Stimulated activated CD4-positive, alpha-beta T cell treated with anti-CD3 and anti-CD28 coated beads, TNF-alpha, amount 100 ng/mL, for 1 hour (primary cell): ENCODE data around the gene LIMS2.
A peak's percentile ranks its signal among the peaks of the same experiment; 100 is the strongest.

Source experiments
- DNase-seq, 3 donors: peaks; one replicate each; pipeline ENCODE4 v3.0.0-alpha.2; 2020; ENCODE audit warnings: low read depth in 3 of 3, low spot score in 1 of 3

LIMS2 gene

DNA sequence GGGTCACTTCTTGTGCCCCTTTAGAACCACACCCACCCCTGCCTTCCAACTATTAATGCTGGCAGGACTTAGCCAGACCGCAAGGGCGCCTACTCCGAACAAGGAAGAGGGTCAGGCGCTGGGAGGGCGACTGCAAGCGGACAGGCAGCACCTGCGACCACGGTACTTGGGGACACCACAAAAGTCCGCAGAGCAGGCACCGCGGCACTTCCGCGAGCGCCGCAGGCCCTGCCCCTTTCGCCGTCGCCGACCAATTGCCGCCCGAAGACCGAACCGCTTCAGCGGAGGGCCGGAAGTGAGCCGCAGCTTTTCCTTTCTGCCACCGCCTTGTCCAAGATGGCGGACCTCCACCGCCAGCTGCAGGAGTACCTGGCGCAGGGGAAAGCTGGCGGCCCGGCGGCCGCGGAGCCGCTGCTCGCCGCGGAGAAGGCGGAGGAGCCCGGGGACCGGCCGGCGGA, 25.9 kb upstream of the LIMS2 start, which contains the start of gene SFT2D3:
Gene SFT2D3, plus strand, starts transcription at position 305 of the 458 bp plus-strand sequence. Its CDS starts 32 bp downstream, at position 337.
- peak; percentile 76 to 82 (median 79) for DNase-seq

DNA sequence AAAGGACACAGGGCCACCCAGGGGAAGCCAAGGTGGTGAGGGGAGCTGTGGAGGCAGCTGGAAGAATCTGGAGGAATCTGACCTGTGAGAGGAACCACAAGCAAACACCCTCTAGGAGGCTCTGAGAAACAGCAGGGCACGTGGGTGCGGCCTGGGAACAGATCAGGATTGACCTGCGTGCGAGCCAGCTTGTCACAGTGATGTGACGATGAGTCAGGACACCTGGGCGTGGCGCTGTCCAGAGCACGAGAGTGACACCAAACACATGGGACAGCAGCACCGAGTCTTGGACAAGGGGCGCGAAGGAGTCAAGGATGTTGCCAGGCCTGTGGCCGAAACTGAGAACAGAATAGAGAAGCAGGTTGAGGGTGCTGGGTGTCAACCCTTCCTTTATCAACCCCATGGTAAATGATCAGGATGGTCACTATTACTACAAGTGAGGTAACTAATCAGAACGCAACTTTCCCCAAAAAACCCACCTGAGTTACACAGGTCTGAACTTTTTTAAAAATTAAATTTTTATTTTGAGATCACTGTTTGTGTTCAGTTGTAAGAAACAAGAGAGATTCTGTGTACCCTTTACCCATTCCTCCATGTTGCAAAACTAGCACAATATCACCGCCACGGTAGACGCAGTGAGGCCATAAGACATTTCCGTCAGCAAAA, 25.3 kb upstream of the LIMS2 start:
- DNase-seq = no peak

DNA sequence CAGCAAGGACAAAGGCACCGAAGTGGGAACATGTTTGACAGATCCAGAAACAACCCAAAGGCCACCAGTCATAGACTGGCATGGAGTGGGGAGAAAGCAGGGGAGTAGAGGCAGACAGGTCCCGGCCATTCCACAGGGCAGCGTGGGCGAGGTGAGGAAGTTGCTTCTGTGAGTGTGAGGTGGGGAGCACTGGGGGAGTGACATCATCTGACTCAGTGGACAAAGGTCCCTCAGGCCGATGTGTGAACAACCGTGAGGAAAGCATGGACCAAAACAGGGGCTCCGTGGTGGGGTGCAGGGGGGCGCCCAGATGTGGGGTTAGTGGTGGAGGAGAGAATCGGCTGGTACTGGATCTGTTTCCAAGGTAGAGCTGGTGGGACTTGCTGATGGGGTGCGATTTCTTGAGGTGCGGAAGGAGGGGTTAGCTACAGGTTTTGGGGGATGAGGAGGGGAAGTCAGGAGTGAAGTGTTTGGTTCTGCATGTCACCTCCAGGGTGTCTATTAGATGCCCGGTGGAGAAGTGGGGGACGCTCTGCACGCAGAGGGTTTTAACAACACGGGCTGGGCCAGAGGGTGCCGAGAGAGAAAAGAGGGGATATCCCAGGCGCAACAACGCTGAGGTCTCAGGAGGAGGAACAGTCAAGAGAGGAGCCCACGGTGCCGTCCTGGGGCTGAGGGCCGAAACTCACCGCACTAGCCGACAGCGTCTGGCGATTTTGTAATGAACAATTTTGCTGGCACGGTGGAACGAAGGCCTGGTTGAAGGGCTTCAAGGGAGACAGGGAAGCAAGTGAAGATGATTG, 23.4 kb upstream of the LIMS2 start:
- DNase-seq = no peak

DNA sequence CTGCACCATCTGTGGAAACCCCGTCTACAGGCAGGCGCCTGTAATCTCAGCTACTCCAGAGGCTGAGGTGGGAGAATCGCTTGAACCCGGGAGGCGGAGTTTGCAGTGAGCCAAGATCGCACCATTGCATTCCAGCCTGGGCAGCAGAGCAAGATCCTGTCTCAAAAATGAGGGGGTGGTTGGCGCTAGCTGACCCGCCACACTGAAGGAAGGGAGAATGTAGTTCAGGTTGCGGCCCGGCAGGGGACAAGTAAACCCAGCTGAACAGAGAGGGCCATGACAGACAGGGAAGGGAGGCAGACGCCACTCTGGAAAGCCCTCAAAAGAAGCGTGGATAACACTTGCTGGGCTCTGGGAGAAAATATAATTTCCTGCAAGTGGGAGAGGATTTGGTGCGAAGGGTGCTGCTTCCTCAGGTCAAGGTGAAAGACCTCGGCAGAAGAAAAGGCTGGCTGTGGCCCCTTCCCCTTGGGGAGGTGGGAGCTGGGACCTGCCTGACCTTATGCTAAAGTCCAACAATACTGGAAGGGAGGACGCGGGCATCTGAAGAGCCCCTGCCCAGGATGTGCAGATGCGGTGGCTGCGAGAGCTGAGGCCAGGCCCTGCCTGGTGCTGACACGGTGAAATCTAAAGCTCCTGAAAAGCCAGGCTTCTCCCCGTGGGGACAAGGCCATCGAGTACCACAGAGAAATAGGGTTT, 22.3 kb upstream of the LIMS2 start:
- DNase-seq = no peak

DNA sequence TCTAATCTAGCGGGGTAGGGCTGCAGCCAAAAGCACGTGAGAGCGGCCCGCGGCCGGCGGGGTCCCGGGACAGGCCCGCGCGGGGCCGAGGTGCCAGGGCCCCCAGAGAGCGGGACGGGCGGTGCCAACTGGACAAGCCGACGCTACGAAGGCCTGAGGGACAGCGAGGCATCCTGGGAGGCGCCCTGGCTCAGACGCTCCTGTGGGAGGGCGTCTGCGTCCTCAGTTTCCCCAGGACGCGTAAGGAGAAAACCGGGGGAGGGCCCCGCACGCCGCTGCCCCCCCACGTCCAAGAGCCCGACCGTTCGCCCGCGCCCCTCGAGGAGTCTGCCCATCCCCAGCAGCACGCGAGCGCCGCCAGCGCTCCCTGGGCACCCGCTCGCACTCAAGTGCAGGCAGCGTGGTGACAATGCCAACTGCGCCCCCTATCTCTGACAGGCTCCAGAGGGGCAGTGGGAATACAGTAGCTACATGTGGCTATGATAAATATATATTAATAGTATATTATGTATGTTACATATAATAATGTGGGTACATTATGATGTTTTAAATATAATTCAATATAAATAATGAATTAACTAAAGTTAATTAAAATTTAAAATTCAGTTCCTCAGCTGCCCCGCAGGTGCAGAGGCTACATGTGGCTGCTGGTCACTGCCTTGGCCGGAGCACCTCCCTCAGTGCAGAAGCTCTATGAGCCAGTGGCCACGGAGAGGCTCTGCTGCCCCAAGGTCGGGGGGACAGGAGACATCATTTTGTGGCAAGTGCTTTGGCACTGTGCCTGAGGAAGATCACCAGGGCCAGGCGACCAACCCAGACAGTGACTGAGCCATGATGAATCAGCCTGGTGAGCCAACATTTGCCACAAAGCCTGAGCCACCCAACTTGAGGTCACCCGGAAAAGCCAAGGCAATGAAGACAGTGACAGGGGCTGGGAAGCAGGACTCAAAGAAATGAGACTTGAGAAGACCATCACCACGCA, 20.5 kb upstream of the LIMS2 start:
- peak in 1 of 3 donors; percentile 35 for DNase-seq

DNA sequence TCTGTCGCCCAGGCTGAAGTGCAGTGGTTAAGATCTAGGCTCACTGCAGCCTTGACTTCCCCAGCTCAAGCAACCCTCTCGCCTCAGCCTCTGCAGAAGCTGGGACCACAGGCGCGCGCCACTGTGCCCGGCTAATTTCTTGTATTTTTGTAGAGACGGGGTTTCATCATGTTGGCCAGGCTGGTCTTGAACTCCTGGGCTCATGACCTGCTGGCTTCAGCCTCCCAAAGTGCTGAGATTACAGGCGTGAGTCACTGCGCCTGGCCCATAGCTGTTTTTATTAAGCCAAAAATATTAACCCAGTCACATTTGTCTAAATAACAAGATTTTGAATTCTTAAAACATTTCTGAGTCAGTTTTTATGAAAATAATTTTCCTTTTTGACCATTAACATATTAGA, 19.7 kb upstream of the LIMS2 start:
- no peak for DNase-seq

DNA sequence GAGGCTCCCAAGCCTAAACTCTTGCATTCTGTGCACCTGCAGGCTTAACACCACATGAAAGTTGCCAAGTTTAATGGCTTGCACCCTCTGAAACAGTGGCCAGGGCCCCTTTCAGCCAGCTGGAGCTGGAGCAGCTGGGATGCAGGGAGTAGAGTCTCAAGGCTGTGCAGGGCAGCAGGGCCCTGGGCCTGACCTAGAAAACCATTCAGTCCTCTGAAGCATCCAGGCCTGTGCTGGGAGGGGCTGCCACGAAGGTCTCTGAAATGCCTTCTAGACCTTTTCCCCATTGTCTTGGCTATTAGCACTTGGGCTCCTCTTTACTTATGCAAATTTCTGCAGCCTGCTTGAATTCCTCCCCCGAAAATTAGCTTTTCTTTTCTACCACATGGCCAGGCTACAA, 15.4 kb upstream of the LIMS2 start:
- no peak for DNase-seq

DNA sequence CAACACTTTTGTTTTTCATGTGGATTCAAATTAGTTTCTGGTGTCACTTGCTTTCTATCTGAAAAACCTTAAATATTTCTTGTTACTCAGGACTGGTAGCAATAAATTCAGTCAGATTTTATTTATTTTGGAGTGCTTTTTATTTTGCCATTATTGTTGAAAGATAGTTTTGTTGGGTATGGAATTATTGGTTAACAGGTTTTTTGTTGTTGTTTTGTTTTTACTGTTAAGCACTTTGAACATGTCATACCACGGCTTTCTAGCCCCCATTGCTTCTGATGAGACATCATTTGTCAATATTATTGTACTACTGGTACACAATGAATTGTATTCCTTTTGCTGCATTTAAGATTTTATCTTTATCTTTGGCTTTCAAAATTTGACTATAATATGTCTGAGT, 13.1 kb upstream of the LIMS2 start:
- no peak for DNase-seq

DNA sequence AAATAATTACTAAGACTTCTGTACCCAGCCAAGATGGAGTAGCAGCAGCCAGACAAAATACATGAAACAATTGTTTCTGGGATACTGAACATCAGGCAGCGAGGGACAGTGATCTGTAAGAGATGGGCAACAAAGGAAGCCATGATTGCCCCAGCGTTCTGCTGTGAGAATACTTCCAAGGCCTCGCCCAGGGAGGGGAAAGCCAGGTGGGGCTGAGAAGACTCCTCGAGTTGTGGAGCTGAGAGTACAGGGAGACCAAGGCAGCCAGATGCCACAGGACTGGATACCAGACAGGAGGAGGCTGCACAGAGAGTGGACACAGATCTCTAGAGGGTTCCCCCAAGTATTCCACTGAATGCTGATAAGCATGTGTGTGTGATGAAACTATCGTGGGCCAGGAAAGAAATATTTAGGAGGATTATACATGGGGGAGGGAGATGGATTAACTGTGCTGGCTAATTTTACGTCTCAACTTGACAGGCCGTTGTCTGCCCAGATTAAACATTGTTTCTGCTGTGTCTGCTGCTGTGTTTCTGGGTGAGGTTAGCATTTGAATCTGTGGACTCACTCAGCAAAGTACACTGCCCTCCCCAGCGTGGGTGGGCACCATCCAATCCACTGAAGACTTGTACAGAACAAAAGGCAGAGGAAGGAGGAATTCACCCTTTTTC, 10.2 kb upstream of the LIMS2 start:
- no peak for DNase-seq

DNA sequence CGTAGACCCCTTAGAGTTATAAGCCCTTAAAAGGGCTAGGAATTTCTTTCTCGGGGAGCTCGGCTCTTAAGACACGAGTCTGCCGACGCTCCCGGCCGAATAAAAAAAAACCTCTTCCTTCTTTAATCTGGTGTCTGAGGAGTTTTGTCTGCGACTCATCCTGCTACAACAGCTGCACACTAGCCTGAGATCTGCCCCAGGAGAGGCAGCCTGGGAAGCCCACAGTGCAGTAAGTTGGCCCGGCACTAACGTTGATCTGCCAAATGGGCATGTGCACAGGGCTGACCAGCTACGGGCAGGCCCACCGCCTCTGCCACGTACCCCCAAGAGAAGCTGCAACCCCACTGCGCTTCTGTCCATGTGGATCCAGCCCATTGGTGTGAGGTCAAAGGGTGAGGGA, 8.4 kb upstream of the LIMS2 start:
- DNase-seq = no peak

DNA sequence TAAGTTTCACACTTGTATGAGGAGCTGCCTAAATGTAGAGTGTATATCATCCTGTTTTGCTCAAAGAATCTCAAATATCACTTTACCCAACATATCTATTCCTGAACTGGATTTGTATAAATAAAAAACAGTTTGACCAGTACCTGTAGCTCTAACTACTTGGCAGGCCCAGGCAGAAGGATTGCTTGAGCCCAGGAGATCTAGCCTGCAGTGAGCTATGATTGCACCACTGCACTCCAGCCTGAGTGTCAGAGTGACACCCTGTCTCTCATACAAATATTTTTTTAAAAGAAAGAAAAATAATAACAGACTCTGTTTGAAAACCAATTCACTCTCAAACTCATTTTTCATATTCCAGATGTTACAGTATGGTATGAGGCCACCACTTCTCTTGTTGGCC, 7.7 kb upstream of the LIMS2 start:
- no peak for DNase-seq

DNA sequence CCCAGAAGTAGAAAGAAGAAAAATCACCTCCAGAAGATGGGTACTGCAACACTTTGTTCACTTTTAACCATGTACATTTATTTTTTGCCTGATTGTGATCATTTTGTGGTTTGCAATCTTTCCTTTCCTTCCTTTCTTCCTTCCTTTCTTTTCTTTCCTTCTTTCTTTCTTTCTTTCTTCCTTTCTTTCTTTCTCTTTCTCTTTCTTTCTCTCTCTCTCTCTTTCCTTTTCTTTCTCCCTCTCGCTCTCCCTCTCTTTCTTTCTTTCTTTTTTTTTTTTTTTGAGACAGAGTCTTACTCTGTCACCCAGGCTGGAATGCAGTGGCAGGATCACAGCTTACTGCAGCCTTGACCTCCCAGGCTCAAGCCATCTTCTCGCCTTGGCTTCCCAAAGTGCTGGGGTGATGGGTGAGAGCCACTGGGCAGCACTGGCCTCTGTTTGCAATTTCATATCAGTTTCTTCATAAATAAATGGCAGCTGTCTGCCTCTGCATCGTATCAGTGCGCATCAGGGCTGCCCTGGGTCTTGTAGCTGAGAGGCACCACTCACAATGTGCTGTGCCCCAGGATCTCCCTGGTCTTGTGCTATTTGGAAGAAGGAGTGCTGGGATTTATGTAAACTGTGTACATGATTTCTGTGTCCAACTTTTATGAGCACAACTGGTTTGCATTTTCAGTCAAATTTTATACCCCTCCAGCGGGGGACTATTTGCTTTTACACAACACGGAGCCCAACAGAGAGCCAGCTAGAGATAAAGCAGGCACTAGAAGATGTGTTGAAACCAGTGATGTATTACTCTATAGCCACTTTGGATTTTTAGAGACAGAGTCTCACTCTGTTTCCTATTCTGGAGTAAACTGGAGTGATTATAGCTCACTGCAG, 6.9 kb upstream of the LIMS2 start:
- DNase-seq = no peak

DNA sequence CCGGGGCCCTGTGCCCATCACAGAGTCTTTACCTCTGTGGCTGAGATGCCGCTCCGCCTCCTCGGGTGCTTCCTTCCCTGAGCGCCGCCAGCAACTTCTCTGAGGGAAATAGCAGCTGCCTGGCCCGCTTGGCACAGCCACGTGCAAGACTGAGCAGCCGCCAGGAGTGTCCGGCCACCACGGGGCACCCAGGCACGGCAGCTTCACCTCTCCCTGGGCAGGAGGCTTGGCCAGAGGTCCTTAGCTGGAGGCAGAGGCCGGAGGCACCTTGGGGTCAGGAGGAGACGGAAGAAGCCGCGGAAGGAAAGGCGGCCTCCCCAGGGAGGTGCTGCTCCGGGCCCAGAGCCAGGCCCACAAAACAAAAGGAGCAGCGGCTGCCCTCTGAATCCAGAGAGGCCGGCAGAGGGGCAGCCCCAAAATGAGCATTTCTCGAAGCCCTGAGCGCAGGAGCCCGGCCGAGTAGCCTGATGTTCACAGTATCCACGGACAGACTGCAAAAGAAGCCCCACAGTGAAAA, 6.0 kb upstream of the LIMS2 start:
- DNase-seq = no peak

DNA sequence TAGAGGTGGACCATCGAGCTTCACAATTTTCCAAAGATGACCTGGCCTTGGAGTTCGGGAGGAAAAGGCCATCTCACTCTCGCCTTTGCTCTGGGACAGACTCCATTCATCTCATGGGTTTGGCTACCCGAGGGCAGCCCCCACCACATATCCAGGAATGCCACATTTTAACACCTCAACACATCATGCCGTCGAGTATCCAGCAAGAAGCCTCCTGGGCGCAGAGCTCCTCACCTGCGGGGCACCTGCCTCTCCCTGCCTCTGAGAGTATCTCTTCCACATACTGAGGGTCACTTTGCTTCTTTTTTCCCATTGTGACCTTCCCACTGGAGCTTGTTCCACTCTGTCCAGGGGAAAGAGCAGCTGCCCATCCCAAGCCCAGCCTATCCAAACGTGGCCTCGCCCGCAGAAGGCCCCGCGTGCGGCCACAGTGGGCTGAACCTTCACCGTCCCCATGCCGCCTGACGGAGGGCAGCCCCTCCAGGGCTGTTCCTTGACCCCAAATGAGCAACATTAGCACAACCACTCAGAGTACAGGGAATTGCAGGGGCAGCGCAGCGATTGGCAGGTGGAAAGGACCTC, 5.5 kb upstream of the LIMS2 start:
- DNase-seq = no peak

DNA sequence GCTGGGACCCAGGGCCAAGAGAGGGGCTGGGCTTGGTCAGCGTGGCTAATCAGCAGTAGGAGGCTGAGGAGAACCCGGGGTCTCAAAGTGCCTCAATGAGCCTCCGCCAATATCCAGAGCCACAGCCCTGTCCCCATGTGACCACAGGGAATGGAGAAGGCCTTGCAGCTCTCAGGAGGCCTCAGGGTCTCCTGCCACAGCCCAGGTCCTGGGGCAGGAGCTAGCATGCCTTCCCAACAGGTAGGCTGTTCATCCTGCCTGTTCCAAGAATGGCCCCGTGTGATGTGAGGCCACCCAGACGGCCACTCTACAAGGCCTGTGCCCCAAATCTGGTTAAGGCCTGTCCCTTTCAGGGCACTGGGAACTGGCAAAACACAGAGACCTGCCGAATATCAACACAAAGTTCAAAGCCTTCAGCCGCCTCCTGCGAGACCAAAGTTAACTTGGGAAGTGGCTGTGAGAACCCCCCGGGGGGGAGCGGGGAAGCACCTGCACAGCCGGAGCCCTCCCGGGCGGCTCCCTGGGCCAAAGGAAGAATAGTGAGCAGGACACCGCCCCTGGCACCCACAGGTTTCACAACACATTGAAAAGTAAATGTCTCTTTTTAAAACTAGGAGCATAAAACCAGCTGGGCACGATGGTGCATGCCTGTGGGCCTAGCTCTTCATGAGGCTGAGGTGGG, 4.5 kb upstream of the LIMS2 start:
- DNase-seq = no peak

DNA sequence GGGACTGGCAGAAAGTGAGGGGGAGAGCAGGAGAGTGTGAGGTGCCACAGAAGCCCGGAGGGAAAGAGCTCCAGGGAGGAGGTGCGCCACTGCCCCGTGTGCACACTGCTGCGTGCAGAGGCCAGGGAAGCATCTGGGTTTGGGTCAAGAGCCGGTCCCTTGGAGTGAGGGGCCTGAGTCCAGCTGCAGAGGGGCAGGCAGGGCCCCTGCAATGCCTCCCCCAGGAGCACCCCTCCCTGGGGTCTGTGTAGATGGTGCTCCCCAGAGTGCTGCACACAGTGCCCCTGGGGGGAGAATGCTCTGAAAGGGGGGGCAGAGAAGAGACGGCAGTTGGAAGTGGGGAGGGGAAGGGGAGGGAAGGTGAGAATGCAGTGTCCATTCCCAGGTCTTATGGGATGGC, 3.7 kb upstream of the LIMS2 start:
- DNase-seq = no peak

DNA sequence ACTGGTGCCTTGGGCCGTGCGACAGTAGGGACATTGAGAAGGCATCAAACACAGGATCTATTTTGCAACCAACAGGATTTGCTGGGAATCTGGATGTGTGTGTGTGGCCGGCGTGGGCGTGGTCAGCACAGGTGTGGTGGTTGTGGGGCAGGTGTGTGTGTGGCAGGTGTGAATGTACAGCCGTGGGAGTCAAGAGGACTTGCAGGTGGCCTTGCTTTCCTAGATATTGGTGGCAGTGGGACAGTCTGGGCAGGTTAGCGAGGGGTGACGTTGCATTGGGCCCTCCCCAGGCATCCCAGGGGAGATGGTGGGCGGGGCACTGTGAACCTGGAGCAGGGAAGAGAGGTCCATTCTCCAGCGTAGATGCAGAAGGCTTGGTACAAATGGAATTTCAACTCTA, 3.2 kb upstream of the LIMS2 start:
- DNase-seq = no peak

DNA sequence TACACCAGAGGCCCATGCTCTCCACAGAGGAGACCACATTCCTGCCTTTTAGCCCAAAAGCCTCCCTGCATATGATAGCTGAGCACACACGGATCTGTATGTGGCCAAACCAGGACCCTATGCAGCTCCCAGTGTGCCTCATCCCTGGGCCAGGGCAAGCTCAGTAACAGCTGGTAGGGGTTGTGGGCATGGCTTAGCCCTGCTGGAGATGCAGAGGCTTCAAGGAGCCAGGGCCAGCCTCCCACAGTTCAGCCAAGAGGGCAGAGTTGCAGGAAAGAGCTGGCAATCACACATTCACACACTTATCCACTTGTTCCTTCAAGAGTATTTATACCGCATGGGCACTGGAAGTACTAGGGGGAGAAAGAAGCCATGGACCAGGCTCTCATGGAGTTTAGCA, 1.6 kb upstream of the LIMS2 start:
- no peak for DNase-seq
